OCI-LY7 (cell line): ENCODE data around the gene RHBDL1. TPM values are rescaled to one million over a fixed set of nuclear protein-coding genes. Genes with fewer than 3 reads are reported as not detected.

Experiments used
- BruUV-seq: library from RNA; stranded (reverse); fragments of 400-500 nt; replicated peaks from 2 replicates; lab custom pipeline; 2021; lab: Mats Ljungman, UMichigan
- CTCF ChIA-PET: fragments of 300-600 bp; sonication (Branson Sonifier 250); formaldehyde crosslinking; loops from one replicate; lab custom pipeline; 2022; ENCODE audit warnings: antibody characterized with exemption; ENCODE audit not compliant: unreplicated experiment; lab: Charles Lee
- POLR2A ChIA-PET: fragments of 300-600 bp; sonication (Branson Sonifier 250); formaldehyde crosslinking; loops from one replicate; lab custom pipeline; 2022; ENCODE audit warnings: antibody characterized with exemption; lab: Charles Lee
- DNase-seq: peaks from one replicate; pipeline ENCODE4 v3.0.0-alpha.2; 2015; ENCODE audit warnings: low spot score
- H2AFZ ChIP-seq: fragments of 200-600 bp; sonication (generic), shearing (Covaris generic); 2 replicates; pipeline ENCODE4 v1.6.1; 2014; ENCODE audit warnings: mild to moderate bottlenecking, antibody characterized with exemption, low read length, moderate library complexity
- H3K27ac ChIP-seq: fragments of 200-600 bp; sonication (generic); 2 replicates; pipeline ENCODE4 v1.5.1; 2014; ENCODE audit warnings: mixed run types, low read depth, mild to moderate bottlenecking, moderate library complexity, low read length, inconsistent platforms; ENCODE audit not compliant: poor library complexity, severe bottlenecking
- H3K36me3 ChIP-seq: fragments of 200-600 bp; sonication (generic); 2 replicates; pipeline ENCODE4 v1.6.1; 2014; ENCODE audit warnings: mild to moderate bottlenecking, antibody characterized with exemption, low read length, moderate library complexity, mixed read lengths; ENCODE audit not compliant: insufficient read depth
- H3K4me1 ChIP-seq: fragments of 200-600 bp; sonication (generic); 2 replicates; pipeline ENCODE4 v1.5.1; 2014; ENCODE audit warnings: mild to moderate bottlenecking, low read length; ENCODE audit not compliant: insufficient read depth, poor library complexity, severe bottlenecking
- H3K4me2 ChIP-seq: fragments of 200-600 bp; sonication (generic); 2 replicates; pipeline ENCODE4 v1.6.1; 2014; ENCODE audit warnings: mild to moderate bottlenecking, low read length
- H3K4me3 ChIP-seq: fragments of 200-600 bp; sonication (generic); 2 replicates; pipeline ENCODE4 v1.5.1; 2014; ENCODE audit warnings: mild to moderate bottlenecking, low read depth, low read length; ENCODE audit not compliant: poor library complexity, severe bottlenecking
- H3K79me2 ChIP-seq: fragments of 200-600 bp; sonication (generic); 2 replicates; pipeline ENCODE4 v1.6.1; 2016; ENCODE audit warnings: low read depth, mild to moderate bottlenecking, low read length, moderate library complexity, mixed read lengths; ENCODE audit not compliant: insufficient read depth
- H3K9me2 ChIP-seq: fragments of 200-600 bp; sonication (generic); 2 replicates; pipeline ENCODE4 v1.6.1; 2016; ENCODE audit warnings: mild to moderate bottlenecking, low read length, mixed read lengths; ENCODE audit not compliant: insufficient read depth
- H3K9me3 ChIP-seq: fragments of 200-600 bp; sonication (generic); 2 replicates; pipeline ENCODE4 v1.6.1; 2014; ENCODE audit warnings: mild to moderate bottlenecking, mixed run types, low read length, mixed read lengths
- H4K20me1 ChIP-seq: fragments of 200-600 bp; sonication (generic); 2 replicates; pipeline ENCODE4 v1.6.1; 2014; ENCODE audit warnings: mild to moderate bottlenecking, antibody characterized with exemption, low read length, moderate library complexity, mixed read lengths; ENCODE audit not compliant: insufficient read depth
- EZH2phosphoT487 ChIP-seq: fragments of 200-600 bp; sonication (generic); IDR thresholded peaks from 2 replicates; pipeline ENCODE4 v1.6.1; 2018; ENCODE audit warnings: low read depth, borderline replicate concordance, mild to moderate bottlenecking, mixed run types, antibody characterized with exemption, low read length, moderate library complexity, mixed read lengths
- intact Hi-C: fragments of 100-400 bp; cut with micrococcal nuclease; formaldehyde crosslinking; loops from one replicate; pipeline ENCODE4 v1.10.0; 2022; ENCODE audit not compliant: unreplicated experiment
- total RNA-seq, 2 experiments: library from RNA; depleted of rRNA in 1 of 2; stranded (reverse); fragments of >200 nt in 1 of 2; shearing (Covaris generic) in 1 of 2; gene quantifications; 2 replicates each; pipeline ENCODE4 v1.2.3, GENCODE V29; 2014 to 2022
- TF ChIP-seq, protein P1 (sequence below): fragments of 200-600 bp; sonication (generic); conservative IDR thresholded peaks from 2 replicates; pipeline ENCODE4 v1.5.1; 2014; ENCODE audit warnings: mild to moderate bottlenecking, antibody characterized with exemption, low read length, moderate library complexity, mixed read lengths

RHBDL1 gene
- total RNA-seq, 2 experiments from 2014 or later: 4.2 TPM

DNA sequence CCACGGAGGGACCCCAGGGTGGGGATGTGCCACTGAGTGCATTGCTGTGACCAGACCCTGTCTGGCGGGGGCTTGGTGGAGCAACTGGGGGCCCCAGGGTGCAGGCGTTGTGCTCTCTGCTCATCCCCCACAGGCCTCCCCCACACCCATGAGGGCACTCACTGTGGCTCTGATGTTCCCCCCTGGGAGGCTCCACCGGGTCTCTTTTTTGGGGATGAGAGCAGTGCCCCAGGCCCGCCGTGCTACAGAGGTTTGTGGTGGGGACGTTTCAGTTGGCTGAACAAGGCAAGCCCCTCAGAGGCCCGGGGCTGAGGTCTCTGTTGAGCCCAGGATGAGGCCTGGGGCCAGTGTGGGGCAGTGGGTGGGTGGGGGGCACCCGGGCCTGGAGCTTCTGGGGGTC is 48.2 kb downstream of the RHBDL1 start:
- POLR2A ChIA-PET: no interaction called here
- intact Hi-C loops: loop anchor here (5.0 kb wide), 1 partner anchor 41 kb away; the partner anchor contains the start of genes JMJD8 and STUB1
- peaks cover 63% of the 10 kb centered on the region for H3K4me1 ChIP-seq
- BruUV-seq: no TSS peak
- TF ChIP-seq EZH2phosphoT487: no peak
- TF ChIP-seq, protein P1, sequence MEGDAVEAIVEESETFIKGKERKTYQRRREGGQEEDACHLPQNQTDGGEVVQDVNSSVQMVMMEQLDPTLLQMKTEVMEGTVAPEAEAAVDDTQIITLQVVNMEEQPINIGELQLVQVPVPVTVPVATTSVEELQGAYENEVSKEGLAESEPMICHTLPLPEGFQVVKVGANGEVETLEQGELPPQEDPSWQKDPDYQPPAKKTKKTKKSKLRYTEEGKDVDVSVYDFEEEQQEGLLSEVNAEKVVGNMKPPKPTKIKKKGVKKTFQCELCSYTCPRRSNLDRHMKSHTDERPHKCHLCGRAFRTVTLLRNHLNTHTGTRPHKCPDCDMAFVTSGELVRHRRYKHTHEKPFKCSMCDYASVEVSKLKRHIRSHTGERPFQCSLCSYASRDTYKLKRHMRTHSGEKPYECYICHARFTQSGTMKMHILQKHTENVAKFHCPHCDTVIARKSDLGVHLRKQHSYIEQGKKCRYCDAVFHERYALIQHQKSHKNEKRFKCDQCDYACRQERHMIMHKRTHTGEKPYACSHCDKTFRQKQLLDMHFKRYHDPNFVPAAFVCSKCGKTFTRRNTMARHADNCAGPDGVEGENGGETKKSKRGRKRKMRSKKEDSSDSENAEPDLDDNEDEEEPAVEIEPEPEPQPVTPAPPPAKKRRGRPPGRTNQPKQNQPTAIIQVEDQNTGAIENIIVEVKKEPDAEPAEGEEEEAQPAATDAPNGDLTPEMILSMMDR: no peak
- no peak overlapping the region for H3K4me3 ChIP-seq
- 0 out of 2 replicates have a peak, but pooled peaks cover 10% of the 10 kb centered on the region for H3K36me3 ChIP-seq
- DNase-seq: no peak
- H3K79me2 ChIP-seq: no peaks in the 10 kb centered on the region
- no peaks in the 10 kb centered on the region for H3K9me2 ChIP-seq
- H4K20me1 ChIP-seq: no peaks in the 10 kb centered on the region
- H3K9me3 ChIP-seq: no peaks in the 10 kb centered on the region
- no peak overlapping the region for H3K27ac ChIP-seq
- H2AFZ ChIP-seq: no peak overlapping the region
- peak overlapping the region; percentile 27 for H3K4me2 ChIP-seq
- CTCF ChIA-PET: no interaction called here

DNA sequence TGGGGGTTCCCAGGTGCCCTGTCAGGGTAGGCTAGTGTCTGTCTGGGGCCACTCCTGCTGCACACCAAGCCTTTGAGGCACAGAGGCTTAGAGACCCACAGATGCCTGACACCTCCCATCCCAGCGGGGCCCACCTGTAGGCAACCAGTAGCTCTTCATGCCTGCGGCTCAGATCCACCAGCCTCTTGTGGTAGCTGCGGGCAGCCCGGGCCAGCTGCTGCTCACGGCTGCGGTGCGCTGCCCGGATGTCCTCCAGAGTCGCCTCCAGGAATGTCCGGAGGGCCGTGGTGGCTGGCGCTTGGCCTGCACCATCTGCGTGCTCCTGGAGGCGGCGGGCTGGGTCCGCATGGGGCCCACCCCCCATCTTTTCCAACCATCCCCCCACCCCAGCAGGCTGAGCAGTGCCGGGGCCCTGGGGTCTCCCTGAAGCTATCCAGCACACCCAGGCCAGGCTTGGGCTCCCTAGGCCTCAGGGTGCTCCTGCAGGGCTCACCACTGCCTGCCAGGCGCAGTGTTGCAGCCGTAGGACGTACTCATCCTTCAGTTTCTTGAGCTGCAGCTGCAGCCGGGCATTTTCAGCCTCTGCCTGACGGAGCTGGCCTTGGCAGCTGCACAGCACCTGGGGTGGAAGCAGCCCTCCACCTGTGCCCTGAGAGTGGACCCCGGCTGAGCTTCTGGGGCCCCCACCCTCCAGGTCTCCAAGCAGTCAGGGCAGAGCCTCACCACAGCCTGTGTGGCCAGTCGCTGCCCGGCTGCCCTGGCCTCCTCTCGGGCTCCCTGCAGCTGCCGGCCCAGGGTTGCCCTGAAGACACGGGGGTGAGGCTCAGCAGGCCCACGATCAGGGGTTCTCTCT is 48.9 kb downstream of the RHBDL1 start:
- intact Hi-C loops: loop anchor here (5.0 kb wide), 1 partner anchor 42 kb away; the partner anchor contains the start of genes JMJD8 and STUB1
- H3K9me2 ChIP-seq: no peaks in the 10 kb centered on the region
- no peak overlapping the region for H2AFZ ChIP-seq
- BruUV-seq: no TSS peak
- peaks cover 56% of the 10 kb centered on the region for H3K4me1 ChIP-seq
- H3K27ac ChIP-seq: no peak overlapping the region
- H3K36me3 ChIP-seq: peaks cover 13% of the 10 kb centered on the region; the same call in 1 of the 2 replicates
- TF ChIP-seq, protein P1: no peak
- no peak for TF ChIP-seq EZH2phosphoT487
- no peak for DNase-seq
- ChIA-PET CTCF (no interaction called here), POLR2A (interaction anchor here (1.7 kb wide), 1 partner anchor 12 kb away, joined by 6 read pairs; no protein-coding TSS in a partner anchor)
- peak overlapping the region; percentile 27 for H3K4me2 ChIP-seq
- no peak overlapping the region for H3K4me3 ChIP-seq
- no peaks in the 10 kb centered on the region for H3K79me2 ChIP-seq
- no peaks in the 10 kb centered on the region for H3K9me3 ChIP-seq
- no peaks in the 10 kb centered on the region for H4K20me1 ChIP-seq

DNA sequence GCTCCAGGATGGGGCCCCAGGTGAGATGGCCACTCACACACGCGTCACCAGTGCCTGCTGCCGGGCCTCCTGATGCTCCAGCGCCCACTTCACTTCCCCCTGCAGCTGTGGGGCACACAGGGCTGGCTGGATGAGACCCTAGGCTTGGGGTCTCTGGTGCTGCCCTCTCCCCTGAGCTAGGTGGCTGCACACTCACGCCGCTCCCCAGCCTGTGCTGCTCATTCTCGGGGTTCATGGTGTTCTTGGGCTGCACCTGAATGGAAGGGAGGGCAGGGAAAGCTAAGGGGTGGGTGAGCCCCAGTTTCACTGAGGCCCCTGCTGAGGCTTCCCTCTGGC is 49.5 kb downstream of the RHBDL1 start:
- Histone ChIP-seq H4K20me1 (no peaks in the 10 kb centered on the region), H3K27ac (no peak overlapping the region), H3K4me2 (peak overlapping the region; percentile 27), H3K4me1 (peaks cover 50% of the 10 kb centered on the region), H2AFZ (no peak overlapping the region), H3K79me2 (no peaks in the 10 kb centered on the region), H3K36me3 (peaks cover 17% of the 10 kb centered on the region; the same call in 1 of the 2 replicates), H3K9me2 (no peaks in the 10 kb centered on the region), H3K9me3 (no peaks in the 10 kb centered on the region), H3K4me3 (no peak overlapping the region)
- POLR2A ChIA-PET: interaction anchor here (1.7 kb wide), 1 partner anchor 12 kb away, joined by 6 read pairs; no protein-coding TSS in a partner anchor
- no TSS peak for BruUV-seq
- TF ChIP-seq, protein P1: no peak
- no peak for TF ChIP-seq EZH2phosphoT487
- no peak for DNase-seq
- CTCF ChIA-PET: no interaction called here
- intact Hi-C loops: no loop called here
